Erythroblast (primary cell): ENCODE measurements around the gene MPPED2.

Experiments used
- GATA1 ChIP-seq: IDR thresholded peaks from 2 replicates; pipeline ENCODE4 v1.6.1; 2011; ENCODE audit warnings: low read depth, mild to moderate bottlenecking, control low read depth, low read length, moderate library complexity
- POLR2A ChIP-seq: IDR thresholded peaks from 2 replicates; pipeline ENCODE4 v1.6.1; 2011; ENCODE audit warnings: mild to moderate bottlenecking, low read length

DNA sequence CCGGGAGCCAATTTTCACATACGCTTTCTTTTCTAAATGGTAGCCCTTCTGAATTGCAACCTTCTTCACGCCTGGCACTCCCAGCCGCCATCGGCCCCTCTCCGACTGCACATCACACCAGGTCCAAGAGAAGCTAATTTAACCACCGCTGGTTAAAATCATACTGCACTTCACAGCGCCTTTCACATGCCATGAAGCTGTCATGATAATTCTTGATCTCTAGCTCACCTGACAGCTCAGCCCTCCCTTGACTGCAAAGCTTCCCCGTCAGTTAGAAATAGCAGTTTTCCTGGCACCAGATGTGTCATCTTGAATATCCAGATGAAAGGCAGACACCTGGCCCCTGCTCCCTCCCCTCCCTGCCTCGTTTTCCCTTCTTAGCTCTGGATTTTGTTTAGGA is 161.8 kb downstream of the MPPED2 start:
- TF ChIP-seq POLR2A (no peak), GATA1 (no peak)
